WTC11 (cell line): Measurements from ENCODE around the gene CLMN. TPM values are rescaled to one million over a fixed set of nuclear protein-coding genes. Genes with fewer than 3 reads are reported as not detected.

ENCODE experiments used
- ATAC-seq: fragments of 200-7000 bp; cut with Tn5 transposase; 2 replicates; pipeline ENCODE4 v1.10.0; 2021; ENCODE audit warnings: mild to moderate bottlenecking, moderate library complexity
- CTCF ChIA-PET: fragments of 300-600 bp; sonication (Branson Sonifier 250); formaldehyde crosslinking; loops from one replicate; lab custom pipeline; 2021; ENCODE audit warnings: antibody characterized with exemption; lab: Charles Lee
- POLR2A ChIA-PET: fragments of 350-600 bp; sonication (Branson Sonifier 250); formaldehyde crosslinking; loops from one replicate; lab custom pipeline; 2021; ENCODE audit warnings: antibody characterized with exemption; lab: Charles Lee
- DNase-seq: peaks from one replicate; pipeline ENCODE4 v3.0.0; 2021; ENCODE audit warnings: low spot score
- H3K27ac Mint-ChIP-seq: 2 replicates; pipeline ENCODE4 v1.8.0; 2021; ENCODE audit warnings: mixed read lengths
- H3K27me3 Mint-ChIP-seq: 2 replicates; pipeline ENCODE4 v1.8.0; 2021; ENCODE audit warnings: low read depth, mild to moderate bottlenecking, moderate library complexity, mixed read lengths
- H3K36me3 Mint-ChIP-seq: 2 replicates; pipeline ENCODE4 v1.8.0; 2021; ENCODE audit warnings: mixed read lengths
- H3K4me1 Mint-ChIP-seq: 2 replicates; pipeline ENCODE4 v1.8.0; 2022; ENCODE audit warnings: mixed read lengths
- H3K4me3 Mint-ChIP-seq: 2 replicates; pipeline ENCODE4 v1.8.0; 2021; ENCODE audit warnings: mild to moderate bottlenecking, moderate library complexity, mixed read lengths
- H3K9me3 Mint-ChIP-seq: 2 replicates; pipeline ENCODE4 v1.8.0; 2021; ENCODE audit warnings: mixed read lengths
- EMX1 ChIP-seq: fragments of 250-450 bp; sonication (Bioruptor Pico); IDR thresholded peaks from 2 replicates; pipeline ENCODE4 v1.8.0; 2021; ENCODE audit warnings: mild to moderate bottlenecking
- FOXK1 ChIP-seq: sonication (generic); formaldehyde crosslinking; IDR thresholded peaks from 2 replicates; pipeline ENCODE4 v1.8.0; 2022; ENCODE audit warnings: mild to moderate bottlenecking, moderate library complexity, missing genetic modification reagents
- GTF2I ChIP-seq: fragments of 250-450 bp; sonication (Bioruptor Pico); conservative IDR thresholded peaks from 2 replicates; pipeline ENCODE4 v1.4.0; 2021; ENCODE audit warnings: mild to moderate bottlenecking
- IRF1 ChIP-seq: sonication (generic); formaldehyde crosslinking; IDR thresholded peaks from 2 replicates; pipeline ENCODE4 v1.8.0; 2023; ENCODE audit warnings: missing genetic modification reagents
- JUN ChIP-seq: sonication (generic); formaldehyde crosslinking; IDR thresholded peaks from 2 replicates; pipeline ENCODE4 v1.8.0; 2023; ENCODE audit warnings: mild to moderate bottlenecking, missing genetic modification reagents
- NFATC4 ChIP-seq: fragments of 250-450 bp; sonication (Bioruptor Pico); IDR thresholded peaks from 2 replicates; pipeline ENCODE4 v1.9.0; 2021; ENCODE audit warnings: mild to moderate bottlenecking
- PRDM15 ChIP-seq: sonication (generic); formaldehyde crosslinking; IDR thresholded peaks from 2 replicates; pipeline ENCODE4 v1.8.0; 2022; ENCODE audit warnings: missing genetic modification reagents
- PREB ChIP-seq: sonication (generic); formaldehyde crosslinking; IDR thresholded peaks from 2 replicates; pipeline ENCODE4 v1.8.1; 2022; ENCODE audit warnings: mild to moderate bottlenecking, missing genetic modification reagents, moderate library complexity, borderline replicate concordance
- PRRX2 ChIP-seq: fragments of 250-450 bp; sonication (Bioruptor Pico); IDR thresholded peaks from 2 replicates; pipeline ENCODE4 v1.8.0; 2021; ENCODE audit warnings: mild to moderate bottlenecking
- RELA ChIP-seq: sonication (generic); formaldehyde crosslinking; IDR thresholded peaks from 2 replicates; pipeline ENCODE4 v1.8.1; 2022; ENCODE audit warnings: missing genetic modification reagents, mild to moderate bottlenecking, borderline replicate concordance
- ZNF138 ChIP-seq: sonication (generic); formaldehyde crosslinking; conservative IDR thresholded peaks from 2 replicates; pipeline ENCODE4 v1.8.1; 2022; ENCODE audit warnings: mild to moderate bottlenecking, moderate library complexity, missing genetic modification reagents
- ZNF317 ChIP-seq: sonication (generic); formaldehyde crosslinking; IDR thresholded peaks from 2 replicates; pipeline ENCODE4 v1.8.1; 2023; ENCODE audit warnings: low read depth, mild to moderate bottlenecking, moderate library complexity, missing genetic modification reagents, borderline replicate concordance
- ZNF396 ChIP-seq: fragments of 250-450 bp; sonication (Bioruptor Pico); IDR thresholded peaks from 2 replicates; pipeline ENCODE4 v1.8.0; 2021; ENCODE audit warnings: mild to moderate bottlenecking, moderate library complexity, borderline replicate concordance
- total RNA-seq: library from RNA; stranded (reverse); gene quantifications from 3 replicates; pipeline ENCODE4 v1.2.3, GENCODE V29; 2021
- TF ChIP-seq, protein P1 (sequence below): sonication (generic); formaldehyde crosslinking; IDR thresholded peaks from 2 replicates; pipeline ENCODE4 v1.8.0; 2022; ENCODE audit warnings: mild to moderate bottlenecking, missing genetic modification reagents
- TF ChIP-seq, protein P2 (sequence below): sonication (generic); formaldehyde crosslinking; IDR thresholded peaks from 2 replicates; pipeline ENCODE4 v1.8.1; 2023; ENCODE audit warnings: mild to moderate bottlenecking, missing genetic modification reagents, borderline replicate concordance
- TF ChIP-seq, protein P3 (sequence below): sonication (generic); formaldehyde crosslinking; IDR thresholded peaks from 2 replicates; pipeline ENCODE4 v1.8.1; 2022; ENCODE audit warnings: missing genetic modification reagents, borderline replicate concordance
- TF ChIP-seq, protein P4 (sequence below): fragments of 250-450 bp; sonication (Bioruptor Pico); conservative IDR thresholded peaks from 2 replicates; pipeline ENCODE4 v1.9.0; 2021; ENCODE audit warnings: mild to moderate bottlenecking

Gene CLMN
- total RNA-seq, 1 experiment from 2014 or later = 12.2 TPM

DNA sequence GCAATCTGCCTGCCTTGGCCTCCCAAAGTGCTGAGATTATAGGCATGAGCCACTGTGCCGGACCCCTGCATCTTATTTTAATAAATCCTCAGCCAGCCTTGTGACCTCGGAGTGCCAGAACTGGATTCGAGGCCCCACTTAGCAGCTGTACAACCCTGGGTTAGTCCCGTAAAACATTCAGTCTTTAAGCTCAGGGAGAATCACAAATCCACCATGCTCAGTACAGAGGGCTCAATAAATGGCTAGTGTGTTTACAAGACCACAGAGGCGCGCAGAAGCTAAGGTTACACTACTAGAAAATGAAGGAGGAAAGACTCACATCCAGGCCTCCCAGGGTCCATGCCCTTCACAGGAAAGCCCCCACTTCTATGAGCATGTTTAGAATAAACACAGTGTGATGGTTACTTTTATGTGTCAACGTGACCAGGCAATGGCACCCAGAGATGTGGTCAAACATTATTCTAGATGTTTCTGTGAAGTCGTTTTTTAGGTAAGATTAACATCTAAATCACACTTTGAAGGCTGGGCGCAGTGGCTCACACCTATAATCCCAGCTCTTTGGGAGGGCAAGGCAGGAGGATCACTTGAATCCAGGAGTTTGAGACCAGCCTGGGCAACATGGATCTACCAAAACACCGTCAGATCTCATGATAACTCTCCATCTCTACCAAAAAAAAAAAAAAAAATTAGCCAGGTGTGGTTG, 55.3 kb downstream of the CLMN start:
- H3K27ac Mint-ChIP-seq = no peak overlapping the region
- peaks cover 8% of the 10 kb centered on the region for H3K9me3 Mint-ChIP-seq
- H3K4me3 Mint-ChIP-seq = no peak overlapping the region
- no peaks in the 10 kb centered on the region for H3K36me3 Mint-ChIP-seq
- H3K27me3 Mint-ChIP-seq = no peaks in the 10 kb centered on the region; the same call in 1 of the 2 replicates
- CTCF ChIA-PET = no interaction called here
- POLR2A ChIA-PET = no interaction called here
- ATAC-seq = no peak
- H3K4me1 Mint-ChIP-seq = peaks cover 11% of the 10 kb centered on the region
- DNase-seq = no peak
- TF ChIP-seq PREB (no peak), EMX1 (CRISPR knock-in tag) (no peak), JUN (CRISPR knock-in tag) (no peak), PRRX2 (CRISPR knock-in tag) (no peak), NFATC4 (CRISPR knock-in tag) (no peak), PRDM15 (CRISPR knock-in tag) (no peak)

DNA sequence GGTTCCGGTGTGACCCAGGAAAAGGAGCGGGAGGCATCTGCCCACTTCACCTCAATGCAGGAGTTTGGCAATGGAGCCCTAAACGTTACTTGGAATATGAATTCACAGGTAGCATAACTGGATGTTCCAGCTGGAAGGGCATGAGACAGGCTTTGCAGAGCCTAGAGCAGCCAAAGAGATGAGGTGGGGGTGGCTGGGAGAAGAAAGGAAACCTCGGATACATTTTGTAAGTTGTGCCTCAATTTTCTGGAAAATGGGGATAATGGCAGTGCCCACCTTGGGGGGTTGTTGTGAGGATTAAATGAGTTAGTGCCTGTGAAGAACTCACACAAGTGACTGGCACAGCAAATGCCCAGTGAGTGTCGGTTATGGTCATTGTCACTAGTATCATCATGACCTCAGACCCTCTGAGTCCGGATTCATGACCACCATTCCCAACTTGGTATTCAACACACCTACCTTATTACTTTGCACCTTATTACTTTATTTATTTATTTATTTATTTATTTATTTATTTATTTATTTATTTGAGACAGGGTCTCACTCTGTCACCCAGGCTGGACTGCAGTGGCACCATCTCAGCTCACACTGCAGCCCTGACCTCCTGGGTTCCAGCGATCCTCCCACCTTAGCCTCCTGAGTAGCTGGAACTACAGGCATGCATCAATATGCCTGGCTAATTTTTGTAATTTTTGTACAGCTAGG, 56.0 kb downstream of the CLMN start:
- TF ChIP-seq, protein P1, sequence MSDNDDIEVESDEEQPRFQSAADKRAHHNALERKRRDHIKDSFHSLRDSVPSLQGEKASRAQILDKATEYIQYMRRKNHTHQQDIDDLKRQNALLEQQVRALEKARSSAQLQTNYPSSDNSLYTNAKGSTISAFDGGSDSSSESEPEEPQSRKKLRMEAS (CRISPR knock-in tag) = no peak
- TF ChIP-seq, protein P2, sequence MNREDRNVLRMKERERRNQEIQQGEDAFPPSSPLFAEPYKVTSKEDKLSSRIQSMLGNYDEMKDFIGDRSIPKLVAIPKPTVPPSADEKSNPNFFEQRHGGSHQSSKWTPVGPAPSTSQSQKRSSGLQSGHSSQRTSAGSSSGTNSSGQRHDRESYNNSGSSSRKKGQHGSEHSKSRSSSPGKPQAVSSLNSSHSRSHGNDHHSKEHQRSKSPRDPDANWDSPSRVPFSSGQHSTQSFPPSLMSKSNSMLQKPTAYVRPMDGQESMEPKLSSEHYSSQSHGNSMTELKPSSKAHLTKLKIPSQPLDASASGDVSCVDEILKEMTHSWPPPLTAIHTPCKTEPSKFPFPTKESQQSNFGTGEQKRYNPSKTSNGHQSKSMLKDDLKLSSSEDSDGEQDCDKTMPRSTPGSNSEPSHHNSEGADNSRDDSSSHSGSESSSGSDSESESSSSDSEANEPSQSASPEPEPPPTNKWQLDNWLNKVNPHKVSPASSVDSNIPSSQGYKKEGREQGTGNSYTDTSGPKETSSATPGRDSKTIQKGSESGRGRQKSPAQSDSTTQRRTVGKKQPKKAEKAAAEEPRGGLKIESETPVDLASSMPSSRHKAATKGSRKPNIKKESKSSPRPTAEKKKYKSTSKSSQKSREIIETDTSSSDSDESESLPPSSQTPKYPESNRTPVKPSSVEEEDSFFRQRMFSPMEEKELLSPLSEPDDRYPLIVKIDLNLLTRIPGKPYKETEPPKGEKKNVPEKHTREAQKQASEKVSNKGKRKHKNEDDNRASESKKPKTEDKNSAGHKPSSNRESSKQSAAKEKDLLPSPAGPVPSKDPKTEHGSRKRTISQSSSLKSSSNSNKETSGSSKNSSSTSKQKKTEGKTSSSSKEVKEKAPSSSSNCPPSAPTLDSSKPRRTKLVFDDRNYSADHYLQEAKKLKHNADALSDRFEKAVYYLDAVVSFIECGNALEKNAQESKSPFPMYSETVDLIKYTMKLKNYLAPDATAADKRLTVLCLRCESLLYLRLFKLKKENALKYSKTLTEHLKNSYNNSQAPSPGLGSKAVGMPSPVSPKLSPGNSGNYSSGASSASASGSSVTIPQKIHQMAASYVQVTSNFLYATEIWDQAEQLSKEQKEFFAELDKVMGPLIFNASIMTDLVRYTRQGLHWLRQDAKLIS (CRISPR knock-in tag) = no peak
- TF ChIP-seq FOXK1 (CRISPR knock-in tag) = no peak
- no peak for ATAC-seq
- POLR2A ChIA-PET = no interaction called here
- no peaks in the 10 kb centered on the region; the same call in 1 of the 2 replicates for H3K27me3 Mint-ChIP-seq
- no peaks in the 10 kb centered on the region for H3K36me3 Mint-ChIP-seq
- CTCF ChIA-PET = no interaction called here
- no peak overlapping the region for H3K27ac Mint-ChIP-seq
- H3K4me3 Mint-ChIP-seq = no peak overlapping the region
- peaks cover 11% of the 10 kb centered on the region for H3K4me1 Mint-ChIP-seq
- peaks cover 8% of the 10 kb centered on the region for H3K9me3 Mint-ChIP-seq
- DNase-seq = no peak

GRCh38 chr14:95262511-95262891, 57.2 kb downstream of the CLMN start:
- Mint-ChIP-seq H3K27ac (no peak overlapping the region), H3K36me3 (no peaks in the 10 kb centered on the region), H3K9me3 (peaks cover 3% of the 10 kb centered on the region), H3K4me1 (peaks cover 11% of the 10 kb centered on the region), H3K27me3 (no peaks in the 10 kb centered on the region; the same call in 1 of the 2 replicates), H3K4me3 (no peak overlapping the region)
- ChIA-PET POLR2A (no interaction called here), CTCF (no interaction called here)
- ATAC-seq (no peak), DNase-seq (no peak)
- TF ChIP-seq IRF1 (CRISPR knock-in tag) (no peak), ZNF317 (CRISPR knock-in tag) (no peak), RELA (CRISPR knock-in tag) (no peak), GTF2I (CRISPR knock-in tag) (no peak), ZNF396 (CRISPR knock-in tag) (no peak), ZNF138 (CRISPR knock-in tag) (no peak)
- TF ChIP-seq, protein P3, sequence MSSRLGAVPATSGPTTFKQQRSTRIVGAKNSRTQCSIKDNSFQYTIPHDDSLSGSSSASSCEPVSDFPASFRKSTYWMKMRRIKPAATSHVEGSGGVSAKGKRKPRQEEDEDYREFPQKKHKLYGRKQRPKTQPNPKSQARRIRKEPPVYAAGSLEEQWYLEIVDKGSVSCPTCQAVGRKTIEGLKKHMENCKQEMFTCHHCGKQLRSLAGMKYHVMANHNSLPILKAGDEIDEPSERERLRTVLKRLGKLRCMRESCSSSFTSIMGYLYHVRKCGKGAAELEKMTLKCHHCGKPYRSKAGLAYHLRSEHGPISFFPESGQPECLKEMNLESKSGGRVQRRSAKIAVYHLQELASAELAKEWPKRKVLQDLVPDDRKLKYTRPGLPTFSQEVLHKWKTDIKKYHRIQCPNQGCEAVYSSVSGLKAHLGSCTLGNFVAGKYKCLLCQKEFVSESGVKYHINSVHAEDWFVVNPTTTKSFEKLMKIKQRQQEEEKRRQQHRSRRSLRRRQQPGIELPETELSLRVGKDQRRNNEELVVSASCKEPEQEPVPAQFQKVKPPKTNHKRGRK (CRISPR knock-in tag) = no peak
- TF ChIP-seq, protein P4, sequence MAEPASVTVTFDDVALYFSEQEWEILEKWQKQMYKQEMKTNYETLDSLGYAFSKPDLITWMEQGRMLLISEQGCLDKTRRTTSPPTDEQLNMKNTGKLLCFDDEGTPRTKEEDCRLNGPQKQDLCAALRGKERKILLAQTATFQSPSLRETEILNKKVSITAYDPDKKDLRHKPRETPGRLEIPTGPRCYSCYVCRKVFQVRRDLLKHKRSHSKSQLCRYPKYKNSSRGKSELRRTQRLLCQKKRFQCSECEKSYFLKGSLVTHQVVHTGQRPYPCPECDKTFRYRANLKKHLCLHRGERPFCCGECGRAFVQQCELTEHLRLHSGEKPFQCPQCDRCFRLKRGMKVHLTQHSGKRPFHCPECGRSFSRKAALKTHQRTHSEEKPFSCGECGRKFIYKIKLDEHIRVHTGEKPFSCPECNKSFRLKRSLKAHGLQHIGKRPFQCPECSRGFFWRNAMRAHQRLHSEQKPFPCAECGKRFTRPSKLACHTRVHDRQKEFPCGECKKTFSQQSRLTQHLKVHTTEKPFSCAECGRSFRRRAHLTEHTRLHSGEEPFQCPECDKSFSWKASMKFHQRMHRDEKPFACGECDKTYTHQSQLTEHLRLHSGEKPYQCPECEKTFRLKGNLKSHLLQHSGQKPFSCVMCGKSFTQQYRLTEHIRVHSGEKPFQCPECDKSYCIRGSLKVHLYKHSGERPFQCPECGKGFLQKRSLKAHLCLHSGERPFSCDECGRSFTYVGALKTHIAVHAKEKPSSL (CRISPR knock-in tag) = no peak
